HepG2 (cell line): Measurements from ENCODE around the gene ALCAM. TPM values are rescaled to one million over a fixed set of nuclear protein-coding genes. Genes with fewer than 3 reads are reported as not detected.

Experiments
- ATAC-seq: fragments of 200-7000 bp; cut with Tn5 transposase; 3 replicates; pipeline ENCODE4 v1.9.1; 2020; ENCODE audit warnings: mild to moderate bottlenecking, moderate library complexity
- BruUV-seq: library from RNA; stranded (reverse); fragments of 400-500 nt; replicated peaks from 2 replicates; lab custom pipeline; 2021; lab: Mats Ljungman, UMichigan
- CTCF ChIA-PET: fragments of 300-600 bp; formaldehyde crosslinking; extraction: SDS; loops from one replicate; lab custom pipeline; 2021; ENCODE audit warnings: low total read pairs, inconsistent platforms, low intra/inter-chr PET ratio; lab: Yijun Ruan, JAX
- POLR2A ChIA-PET: fragments of 350-600 bp; sonication (Branson Sonifier 250); formaldehyde crosslinking; loops from one replicate; lab custom pipeline; 2020; ENCODE audit warnings: antibody characterized with exemption, inconsistent platforms; lab: Yijun Ruan, JAX
- DNase-seq: peaks from one replicate; pipeline ENCODE4 v3.0.0-alpha.2; 2015; ENCODE audit warnings: low spot score
- FAIRE-seq: peaks from 3 replicates; lab custom pipeline; 2011; peaks lifted over from hg19 to GRCh38; lab: Jason Lieb, UNC
- H2AFZ ChIP-seq: one replicate; pipeline ENCODE4 v1.6.1; 2011; ENCODE audit warnings: low read length, inconsistent platforms
- H3K27ac ChIP-seq: fragments of 300-600 bp; 3 replicates; pipeline ENCODE4 v1.8.0; 2011; ENCODE audit warnings: mixed run types, mild to moderate bottlenecking, mixed read lengths, low read length, inconsistent platforms; ENCODE audit not compliant: insufficient read depth; ENCODE audit errors: extremely low read length
- H3K27me3 ChIP-seq, 2 experiments: fragments of 200-600 bp in 1 of 2; 2 replicates in 1 of 2; 3 replicates in 1 of 2; pipeline versions ENCODE4 v1.6.0 to v1.8.0; 2011; ENCODE audit warnings: low read length in 2 of 2, mild to moderate bottlenecking in 2 of 2, moderate library complexity in 2 of 2, inconsistent platforms in 1 of 2; ENCODE audit not compliant: insufficient read depth in 2 of 2, control insufficient read depth in 1 of 2
- H3K36me3 ChIP-seq, 2 experiments: fragments of 200-600 bp in 1 of 2; replicated peaks in 1 of 2; 2 replicates in 1 of 2; 3 replicates in 1 of 2; pipeline versions ENCODE4 v1.5.1 to v1.8.0; 2011; ENCODE audit warnings: low read length in 2 of 2, inconsistent platforms in 1 of 2; ENCODE audit not compliant: insufficient read depth in 2 of 2, control insufficient read depth in 1 of 2
- H3K4me1 ChIP-seq: 2 replicates; pipeline ENCODE4 v1.5.1; 2012; ENCODE audit warnings: low read length, inconsistent platforms; ENCODE audit not compliant: insufficient read depth
- H3K4me2 ChIP-seq: 2 replicates; pipeline ENCODE4 v1.6.0; 2011; ENCODE audit warnings: low read depth, low read length, inconsistent platforms
- H3K4me3 ChIP-seq, 3 experiments: fragments of 200-600 bp in 1 of 3; sonication (generic), shearing (Covaris generic) in 1 of 3; replicated peaks in 1 of 3; 2 replicates each; pipeline ENCODE4 v1.5.1; 2011 to 2016; ENCODE audit warnings: low read length in 3 of 3, inconsistent platforms in 2 of 3, low read depth in 2 of 3, mild to moderate bottlenecking in 2 of 3, control low read depth in 1 of 3, mixed read lengths in 1 of 3; ENCODE audit not compliant: insufficient read depth in 1 of 3
- H3K79me2 ChIP-seq: one replicate; pipeline ENCODE4 v1.6.1; 2011; ENCODE audit warnings: low read length, inconsistent platforms; ENCODE audit not compliant: insufficient read depth
- H3K9ac ChIP-seq: 2 replicates; pipeline ENCODE4 v1.6.0; 2011; ENCODE audit warnings: mild to moderate bottlenecking, low read depth, low read length, inconsistent platforms; ENCODE audit not compliant: insufficient read depth
- H3K9me3 ChIP-seq: 2 replicates; pipeline ENCODE4 v1.5.1; 2012; ENCODE audit warnings: mild to moderate bottlenecking, low read length
- H4K20me1 ChIP-seq: 2 replicates; pipeline ENCODE4 v1.6.0; 2011; ENCODE audit warnings: inconsistent platforms, mild to moderate bottlenecking, low read length, moderate library complexity; ENCODE audit not compliant: insufficient read depth
- CREM ChIP-seq, 2 experiments: sonication (generic) in 1 of 2; formaldehyde crosslinking in 1 of 2; IDR thresholded peaks; 2 replicates each; pipeline versions ENCODE4 v1.4.0 to v1.6.1; 2016 to 2020; ENCODE audit warnings: antibody characterized with exemption in 1 of 2, mild to moderate bottlenecking in 1 of 2, missing genetic modification reagents in 1 of 2
- EP300 ChIP-seq, 3 experiments: sonication (generic) in 1 of 3; formaldehyde crosslinking in 1 of 3; IDR thresholded peaks; 2 replicates each; pipeline versions ENCODE4 v1.5.1 to v1.6.1; 2011 to 2020; ENCODE audit warnings: low read depth in 2 of 3, low read length in 2 of 3, borderline replicate concordance in 1 of 3, improper control_type of control experiment in 1 of 3, mild to moderate bottlenecking in 1 of 3, missing genetic modification reagents in 1 of 3, moderate library complexity in 1 of 3
- HNRNPK ChIP-seq: fragments of 200-400 bp; formaldehyde crosslinking; IDR thresholded peaks from 2 replicates; pipeline ENCODE4 v1.6.1; 2018; ENCODE audit warnings: low read length, low read depth, moderate library complexity, mild to moderate bottlenecking; ENCODE audit not compliant: poor library complexity, severe bottlenecking
- KDM3A ChIP-seq: IDR thresholded peaks from 2 replicates; pipeline ENCODE4 v1.6.1; 2018; ENCODE audit warnings: low read depth, missing compliant biosample characterization
- KLF15 ChIP-seq: sonication (generic); formaldehyde crosslinking; IDR thresholded peaks from 2 replicates; pipeline ENCODE4 v1.8.1; 2023; ENCODE audit warnings: borderline replicate concordance, mild to moderate bottlenecking, inconsistent platforms, missing genetic modification reagents, mixed read lengths
- MTA1 ChIP-seq: sonication (generic); formaldehyde crosslinking; IDR thresholded peaks from 2 replicates; pipeline ENCODE4 v1.4.0; 2020; ENCODE audit warnings: missing genetic modification reagents, mild to moderate bottlenecking, borderline replicate concordance
- PHF20 ChIP-seq: sonication (generic); formaldehyde crosslinking; IDR thresholded peaks from 2 replicates; pipeline ENCODE4 v1.5.0; 2020; ENCODE audit warnings: mild to moderate bottlenecking, missing genetic modification reagents
- SATB2 ChIP-seq: sonication (generic); formaldehyde crosslinking; IDR thresholded peaks from 2 replicates; pipeline ENCODE4 v1.5.0; 2020; ENCODE audit warnings: missing genetic modification reagents
- SMARCC2 ChIP-seq: fragments of 450-650 bp; IDR thresholded peaks from 2 replicates; pipeline ENCODE4 v1.6.1; 2017; ENCODE audit warnings: antibody characterized with exemption, mild to moderate bottlenecking
- SMARCE1 ChIP-seq: fragments of 450-650 bp; IDR thresholded peaks from 2 replicates; pipeline ENCODE4 v1.6.1; 2017; ENCODE audit warnings: borderline replicate concordance
- TEAD2 ChIP-seq: sonication (generic); formaldehyde crosslinking; IDR thresholded peaks from 2 replicates; pipeline ENCODE4 v1.9.0; 2021; ENCODE audit warnings: missing genetic modification reagents
- THAP7 ChIP-seq: sonication (generic); formaldehyde crosslinking; IDR thresholded peaks from 2 replicates; pipeline ENCODE4 v1.8.1; 2023; ENCODE audit warnings: mild to moderate bottlenecking, missing genetic modification reagents
- ZFX ChIP-seq: sonication (generic); formaldehyde crosslinking; IDR thresholded peaks from 2 replicates; pipeline ENCODE4 v1.4.0; 2020; ENCODE audit warnings: mild to moderate bottlenecking, low read depth, missing genetic modification reagents, moderate library complexity
- ZNF260 ChIP-seq: sonication (generic); formaldehyde crosslinking; IDR thresholded peaks from 2 replicates; pipeline ENCODE4 v1.4.0; 2020; ENCODE audit warnings: missing genetic modification reagents, low read depth, mild to moderate bottlenecking, borderline replicate concordance
- ZNF432 ChIP-seq: sonication (generic); formaldehyde crosslinking; IDR thresholded peaks from 2 replicates; pipeline ENCODE4 v1.5.0; 2020; ENCODE audit warnings: missing genetic modification reagents, mild to moderate bottlenecking, borderline replicate concordance
- ZNF549 ChIP-seq: sonication (generic); formaldehyde crosslinking; IDR thresholded peaks from 2 replicates; pipeline ENCODE4 v1.5.0; 2020; ENCODE audit warnings: missing genetic modification reagents
- ZNF878 ChIP-seq: sonication (generic); formaldehyde crosslinking; IDR thresholded peaks from 2 replicates; pipeline ENCODE4 v1.8.1; 2023; ENCODE audit warnings: mild to moderate bottlenecking, missing genetic modification reagents, moderate library complexity
- ZSCAN12 ChIP-seq: sonication (generic); formaldehyde crosslinking; IDR thresholded peaks from 2 replicates; pipeline ENCODE4 v1.9.0; 2021; ENCODE audit warnings: mild to moderate bottlenecking, missing genetic modification reagents
- WGBS: methylation state at CpG from one replicate; pipeline ENCODE4 v1.1.6; 2017; ENCODE audit warnings: low lambda C conversion rate; 5-methylcytosine and 5-hydroxymethylcytosine counted together
- in situ Hi-C: cut with HindIII; loops from 2 replicates; pipeline ENCODE4 v1.10.0; 2017; ENCODE audit warnings: low pct_unique_long_range_greater_than_20kb; ENCODE audit not compliant: extremely low pct_ligation_motif_present
- intact Hi-C: fragments of 100-400 bp; cut with micrococcal nuclease; formaldehyde crosslinking; loops from one replicate; pipeline ENCODE4 v1.10.0; 2022; ENCODE audit not compliant: unreplicated experiment
- polyA plus RNA-seq, 8 experiments: library from polyadenylated mRNA; depleted of rRNA in 3 of 8; stranded (reverse) in 7 of 8; unstranded in 1 of 8; fragments of >200 nt; fragmentation: Illumina TruSeq in 4 of 8; extraction: Trizol in 4 of 8; gene quantifications; 2 replicates each; pipeline versions ENCODE4 v1.2.1 to v1.2.3, GENCODE V29; 2011 to 2016; ENCODE audit warnings: low read depth in 4 of 8, missing spikeins in 1 of 8, mixed read lengths in 1 of 8; ENCODE audit not compliant: insufficient read depth in 1 of 8
- total RNA-seq, 5 experiments: library from RNA; depleted of rRNA; stranded (reverse); fragments of >200 nt; fragmentation: Illumina TruSeq; extraction: Trizol; gene quantifications; 2 replicates each; pipeline ENCODE4 v1.2.3, GENCODE V29; 2016; ENCODE audit warnings: low read depth in 1 of 5

ALCAM gene
- total and polyA plus RNA-seq, 2 of the 13 experiments (the other 11 are each of a cell fraction or from before 2014, with no cell fraction given): 26.0 to 33.1 TPM

- Histone ChIP-seq H3K9ac (no peak overlapping the region), H3K27me3 (no peaks in the 10 kb centered on the region), H3K27ac (no peak overlapping the region), H3K9me3 (no peaks in the 10 kb centered on the region), H2AFZ (no peak overlapping the region), H4K20me1 (no peaks in the 10 kb centered on the region), H3K4me3 (no peak overlapping the region), H3K79me2 (no peaks in the 10 kb centered on the region), H3K4me1 (no peaks in the 10 kb centered on the region), H3K4me2 (no peak overlapping the region), H3K36me3 (peaks cover 1 to 8% of the 10 kb centered on the region in 2 experiments; a peak in 3 of 5 replicates)
- intact Hi-C loops (no loop called here), in situ Hi-C loops (no loop called here)
- 77% methylated on average over 1 of the region's 1 CpG for WGBS
- DNase-seq (no peak), ATAC-seq (no peak), FAIRE-seq (no peak)
- TF ChIP-seq SMARCE1 (no peak), HNRNPK (no peak), PHF20 (CRISPR knock-in tag) (no peak), CREM (IDR thresholded peaks at IDR 0.05) (no peak), CREM (CRISPR knock-in tag; IDR thresholded peaks at IDR 0.05) (no peak), ZNF260 (no peak), SMARCC2 (no peak)
- ChIA-PET POLR2A (no interaction called here), CTCF (no interaction called here)
- no TSS peak for BruUV-seq
Measured at GRCh38 chr3:105542282-105543019, 175.7 kb downstream of the ALCAM start.

GRCh38 chr3:105545051-105545450 is 178.3 kb downstream of the ALCAM start:
- 85% methylated on average over 1 of the region's 1 CpG for WGBS
- Histone ChIP-seq H3K27ac (no peak overlapping the region), H3K9me3 (no peaks in the 10 kb centered on the region), H3K4me2 (no peak overlapping the region), H4K20me1 (no peaks in the 10 kb centered on the region), H3K4me1 (no peaks in the 10 kb centered on the region), H3K4me3 (no peak overlapping the region), H3K27me3 (no peaks in the 10 kb centered on the region), H3K36me3 (peaks cover 1 to 9% of the 10 kb centered on the region in 2 experiments; a peak in 4 of 5 replicates), H3K9ac (no peak overlapping the region), H2AFZ (no peak overlapping the region), H3K79me2 (no peaks in the 10 kb centered on the region)
- in situ Hi-C loops (no loop called here), intact Hi-C loops (no loop called here)
- BruUV-seq: no TSS peak
- FAIRE-seq (no peak), DNase-seq (no peak), ATAC-seq (no peak)
- ChIA-PET CTCF (no interaction called here), POLR2A (no interaction called here)
- no peak for TF ChIP-seq TEAD2 (CRISPR knock-in tag)
- no peak for TF ChIP-seq EP300 (IDR thresholded peaks at IDR 0.05; ENCODE audit: low read depth in 2 of 2, low read length in 2 of 2)
- TF ChIP-seq EP300 (CRISPR knock-in tag; IDR thresholded peaks at IDR 0.05; ENCODE audit: borderline replicate concordance): no peak
- TF ChIP-seq ZSCAN12 (CRISPR knock-in tag): no peak
- TF ChIP-seq MTA1 (CRISPR knock-in tag): no peak
- TF ChIP-seq SATB2 (CRISPR knock-in tag): no peak
- no peak for TF ChIP-seq KLF15
- no peak for TF ChIP-seq KDM3A (CRISPR knock-in tag)
- no peak for TF ChIP-seq ZNF549
- no peak for TF ChIP-seq ZNF432
- no peak for TF ChIP-seq ZNF878 (CRISPR knock-in tag)
- no peak for TF ChIP-seq THAP7 (CRISPR knock-in tag)
- no peak for TF ChIP-seq ZFX (CRISPR knock-in tag)
